Esophagus muscularis mucosa (tissue), 4 donors: Measurements from ENCODE around the gene DZIP1. TPM values are rescaled to one million over a fixed set of nuclear protein-coding genes. Genes with fewer than 3 reads are reported as not detected.

Experiments
- DNase-seq: peaks from one replicate; pipeline ENCODE4 v3.0.0-alpha.2; 2017; ENCODE audit errors: extremely low spot score
- H3K27ac ChIP-seq, 4 donors: fragments of 200-600 bp; sonication (generic); replicated peaks in 1 of 4; 1 replicate in 3 of 4; 2 replicates in 1 of 4; pipeline ENCODE4 v1.5.1; 2016 to 2019; ENCODE audit warnings: mild to moderate bottlenecking in 1 of 4
- H3K27me3 ChIP-seq, 4 donors: fragments of 200-600 bp; sonication (generic); one replicate each; pipeline versions ENCODE4 v1.5.1 to v1.6.0; 2016 to 2019
- H3K36me3 ChIP-seq, 4 donors: fragments of 200-600 bp; sonication (generic); one replicate each; pipeline ENCODE4 v1.5.1; 2016 to 2019
- H3K4me1 ChIP-seq, 4 donors: fragments of 200-600 bp; sonication (generic); one replicate each; pipeline ENCODE4 v1.5.1; 2016 to 2019
- H3K4me3 ChIP-seq, 4 donors: fragments of 200-600 bp; sonication (generic); 1 replicate in 2 of 4; 2 replicates in 2 of 4; pipeline ENCODE4 v1.5.1; 2016 to 2019; ENCODE audit warnings: mild to moderate bottlenecking in 4 of 4, moderate library complexity in 1 of 4
- H3K9me3 ChIP-seq, 4 donors: fragments of 200-600 bp; sonication (generic); 1 replicate in 3 of 4; 2 replicates in 1 of 4; pipeline ENCODE4 v1.5.1; 2016 to 2019
- EP300 ChIP-seq: sonication (generic); formaldehyde crosslinking; IDR thresholded peaks from one replicate; pipeline ENCODE4 v1.6.1; 2017; ENCODE audit warnings: antibody characterized with exemption
- POLR2A ChIP-seq: fragments of 450-650 bp; IDR thresholded peaks from one replicate; pipeline ENCODE4 v1.6.1; 2017; ENCODE audit warnings: antibody characterized with exemption, moderate library complexity, mild to moderate bottlenecking, low read depth
- POLR2AphosphoS5 ChIP-seq, 2 donors: sonication (generic); formaldehyde crosslinking; IDR thresholded peaks; one replicate each; pipeline ENCODE4 v1.6.1; 2017; ENCODE audit warnings: antibody characterized with exemption in 2 of 2
- WGBS: methylation state at CpG from one replicate; pipeline ENCODE4 v1.1.5; 2018; 5-methylcytosine and 5-hydroxymethylcytosine counted together
- intact Hi-C: fragments of 100-400 bp; cut with DNase I; formaldehyde crosslinking; loops from one replicate; pipeline ENCODE4 v1.15.1; 2023
- total RNA-seq, 4 donors: library from RNA; depleted of rRNA; stranded (reverse); fragments of >200 nt; gene quantifications; one replicate each; pipeline versions ENCODE4 v1.1.0 to v1.2.1, GENCODE V29; 2016
- TF ChIP-seq, protein P1 (sequence below), 3 experiments: fragments of 200-600 bp in 2 of 3; fragments of 450-650 bp in 1 of 3; sonication (generic) in 2 of 3; IDR thresholded peaks; one replicate each; pipeline ENCODE4 v1.5.1; 2017 to 2019; ENCODE audit warnings: antibody characterized with exemption in 3 of 3, mild to moderate bottlenecking in 2 of 3, moderate library complexity in 1 of 3

The DZIP1 gene
- total RNA-seq, 4 donors from 2014 or later: 14.5 to 31.3 (median 22.2) TPM

DNA sequence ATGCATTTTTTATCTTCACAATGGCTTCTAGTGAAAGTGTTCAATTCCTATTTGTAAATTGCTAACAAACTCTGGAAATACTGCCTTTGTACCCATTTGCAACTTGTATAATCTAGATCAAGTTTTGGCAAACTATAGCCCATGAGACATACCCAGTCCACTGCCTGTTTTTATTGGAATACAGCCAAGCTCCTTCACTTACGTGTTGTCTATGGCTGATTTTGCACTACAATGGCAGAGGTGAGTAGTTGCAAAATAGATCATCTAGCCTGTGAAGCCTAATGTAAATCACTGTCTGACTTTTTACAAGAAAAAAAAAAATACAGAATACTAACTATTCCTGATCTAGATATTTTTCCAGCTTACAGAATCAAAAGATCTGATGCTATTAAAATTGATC lies 37.1 kb downstream of the DZIP1 start:
- no peak for DNase-seq
- H3K9me3 ChIP-seq: no peaks in the 10 kb centered on the region
- H3K4me3 ChIP-seq: no peak overlapping the region
- peaks cover 0 to 37% (median 2%) of the 10 kb centered on the region in 4 donors for H3K36me3 ChIP-seq
- TF ChIP-seq POLR2A (no peak), EP300 (no peak), POLR2AphosphoS5 (IDR thresholded peaks at IDR 0.05) (no peak)
- TF ChIP-seq, protein P1, sequence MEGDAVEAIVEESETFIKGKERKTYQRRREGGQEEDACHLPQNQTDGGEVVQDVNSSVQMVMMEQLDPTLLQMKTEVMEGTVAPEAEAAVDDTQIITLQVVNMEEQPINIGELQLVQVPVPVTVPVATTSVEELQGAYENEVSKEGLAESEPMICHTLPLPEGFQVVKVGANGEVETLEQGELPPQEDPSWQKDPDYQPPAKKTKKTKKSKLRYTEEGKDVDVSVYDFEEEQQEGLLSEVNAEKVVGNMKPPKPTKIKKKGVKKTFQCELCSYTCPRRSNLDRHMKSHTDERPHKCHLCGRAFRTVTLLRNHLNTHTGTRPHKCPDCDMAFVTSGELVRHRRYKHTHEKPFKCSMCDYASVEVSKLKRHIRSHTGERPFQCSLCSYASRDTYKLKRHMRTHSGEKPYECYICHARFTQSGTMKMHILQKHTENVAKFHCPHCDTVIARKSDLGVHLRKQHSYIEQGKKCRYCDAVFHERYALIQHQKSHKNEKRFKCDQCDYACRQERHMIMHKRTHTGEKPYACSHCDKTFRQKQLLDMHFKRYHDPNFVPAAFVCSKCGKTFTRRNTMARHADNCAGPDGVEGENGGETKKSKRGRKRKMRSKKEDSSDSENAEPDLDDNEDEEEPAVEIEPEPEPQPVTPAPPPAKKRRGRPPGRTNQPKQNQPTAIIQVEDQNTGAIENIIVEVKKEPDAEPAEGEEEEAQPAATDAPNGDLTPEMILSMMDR (IDR thresholded peaks at IDR 0.05): no peak
- H3K4me1 ChIP-seq: peaks cover 0 to 16% (median 13%) of the 10 kb centered on the region in 4 donors
- no peak overlapping the region for H3K27ac ChIP-seq
- WGBS: 18% methylated on average over 1 of the region's 1 CpG
- intact Hi-C loops: no loop called here
- no peaks in the 10 kb centered on the region for H3K27me3 ChIP-seq

DNA sequence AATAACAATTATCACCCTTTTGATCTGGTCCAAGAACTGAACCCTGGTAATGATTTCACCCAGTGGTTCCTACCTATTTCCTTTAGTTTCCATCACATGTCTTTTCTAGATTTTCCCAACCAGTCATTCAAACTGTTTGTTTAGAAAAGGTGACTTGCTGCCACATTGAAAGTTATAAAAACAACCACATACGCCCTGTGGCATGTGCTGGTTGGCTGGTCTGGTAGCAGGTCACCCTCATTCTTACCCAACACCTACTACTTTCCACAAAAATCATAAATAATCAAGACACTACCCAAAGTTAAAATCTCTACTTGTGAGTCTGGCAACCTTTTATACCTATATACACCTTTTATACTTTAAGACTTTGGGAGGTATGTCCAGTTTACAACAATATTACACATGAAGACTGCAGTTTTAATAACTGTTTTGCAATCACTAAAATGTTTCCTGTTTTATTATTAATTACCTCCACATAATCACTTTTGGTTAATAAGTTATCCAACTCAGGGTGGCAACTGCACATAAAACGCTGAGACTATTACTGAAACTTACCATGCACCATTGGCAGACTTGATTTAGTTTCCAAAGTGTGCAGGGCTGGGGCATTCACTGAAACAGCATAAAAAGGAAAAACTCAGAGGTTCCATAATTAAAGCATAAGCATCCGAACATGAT lies 38.9 kb downstream of the DZIP1 start:
- intact Hi-C loops: no loop called here
- peaks cover 0 to 35% (median 3%) of the 10 kb centered on the region in 4 donors for H3K36me3 ChIP-seq
- no peak overlapping the region for H3K4me3 ChIP-seq
- TF ChIP-seq EP300: no peak
- no peak for TF ChIP-seq POLR2AphosphoS5 (IDR thresholded peaks at IDR 0.05)
- TF ChIP-seq POLR2A: no peak
- TF ChIP-seq, protein P1 (IDR thresholded peaks at IDR 0.05): no peak
- H3K27me3 ChIP-seq: no peaks in the 10 kb centered on the region
- H3K27ac ChIP-seq: no peak overlapping the region
- no peak for DNase-seq
- peaks cover 0 to 16% (median 13%) of the 10 kb centered on the region in 4 donors for H3K4me1 ChIP-seq
- no peaks in the 10 kb centered on the region for H3K9me3 ChIP-seq
- WGBS: 87% methylated on average over 3 of the region's 3 CpGs

DNA sequence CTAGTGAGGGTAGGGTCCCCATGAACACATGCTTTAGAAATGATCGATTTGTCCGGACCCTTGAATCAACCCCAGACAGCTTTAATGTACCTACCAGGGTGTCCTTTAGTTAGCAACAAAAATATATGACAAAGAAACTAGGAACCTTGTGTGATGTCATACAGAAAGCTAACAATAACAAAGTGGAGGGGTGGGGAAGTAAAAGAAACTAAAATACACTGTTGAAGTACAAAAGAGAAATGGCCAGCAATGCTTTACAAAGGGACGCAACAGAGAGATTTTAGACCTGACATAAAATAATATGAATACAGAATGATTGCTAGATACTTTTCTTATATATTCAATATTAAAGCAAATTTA lies 40.0 kb downstream of the DZIP1 start:
- no peak overlapping the region for H3K27ac ChIP-seq
- 90% methylated on average over 3 of the region's 3 CpGs for WGBS
- peaks cover 0 to 13% (median 11%) of the 10 kb centered on the region in 4 donors for H3K4me1 ChIP-seq
- no peak for DNase-seq
- H3K27me3 ChIP-seq: no peaks in the 10 kb centered on the region
- H3K9me3 ChIP-seq: no peaks in the 10 kb centered on the region
- intact Hi-C loops: no loop called here
- no peak overlapping the region for H3K4me3 ChIP-seq
- H3K36me3 ChIP-seq: peaks cover 0 to 36% (median 5%) of the 10 kb centered on the region in 4 donors
- TF ChIP-seq POLR2AphosphoS5 (IDR thresholded peaks at IDR 0.05) (no peak), EP300 (no peak)

- Histone ChIP-seq H3K4me1 (peaks cover 0 to 9% (median 6%) of the 10 kb centered on the region in 4 donors), H3K27me3 (no peaks in the 10 kb centered on the region), H3K27ac (no peak overlapping the region), H3K36me3 (peaks cover 0 to 36% (median 5%) of the 10 kb centered on the region in 4 donors), H3K9me3 (no peaks in the 10 kb centered on the region), H3K4me3 (no peak overlapping the region)
- TF ChIP-seq POLR2A (no peak), POLR2AphosphoS5 (IDR thresholded peaks at IDR 0.05) (no peak), EP300 (no peak)
- TF ChIP-seq, protein P1 (IDR thresholded peaks at IDR 0.05): no peak
- whole genome bisulfite sequencing: 87% methylated on average over 12 of the region's 12 CpGs
- no peak for DNase-seq
- intact Hi-C loops: no loop called here
Measured at GRCh38 chr13:95603887-95604555, 40.5 kb downstream of the DZIP1 start.

- no peak for DNase-seq
- no peaks in the 10 kb centered on the region for H3K27me3 ChIP-seq
- peaks cover 0 to 42% (median 5%) of the 10 kb centered on the region in 4 donors for H3K36me3 ChIP-seq
- H3K4me1 ChIP-seq: no peaks in the 10 kb centered on the region
- H3K27ac ChIP-seq: no peak overlapping the region
- H3K9me3 ChIP-seq: no peaks in the 10 kb centered on the region
- no peak overlapping the region for H3K4me3 ChIP-seq
- TF ChIP-seq POLR2AphosphoS5 (IDR thresholded peaks at IDR 0.05): no peak
- TF ChIP-seq POLR2A: no peak
- TF ChIP-seq EP300: no peak
- TF ChIP-seq, protein P1 (IDR thresholded peaks at IDR 0.05): no peak
- WGBS: 85% methylated on average over 6 of the region's 6 CpGs
- intact Hi-C loops: no loop called here
Measured at GRCh38 chr13:95601906-95602305, 42.6 kb downstream of the DZIP1 start.
